GM12873 (cell line): ENCODE data around the gene CCNDBP1.

ENCODE experiments used
- CTCF ChIP-seq: IDR thresholded peaks from 2 replicates; pipeline ENCODE4 v1.5.1; 2012; ENCODE audit warnings: low read depth, mild to moderate bottlenecking, moderate library complexity, low read length, control low read depth; ENCODE audit not compliant: insufficient read depth; ENCODE audit errors: missing control alignments

The CCNDBP1 gene

GRCh38 chr15:43210172-43210745, 25.1 kb downstream of the CCNDBP1 start:
- no peak for TF ChIP-seq CTCF

- TF ChIP-seq CTCF: no peak
Measured at GRCh38 chr15:43210807-43211206, 25.6 kb downstream of the CCNDBP1 start.

- no peak for TF ChIP-seq CTCF
Measured at GRCh38 chr15:43211224-43211735, 26.1 kb downstream of the CCNDBP1 start.

- no peak for TF ChIP-seq CTCF
Measured at GRCh38 chr15:43212299-43212698, 27.1 kb downstream of the CCNDBP1 start.

- no peak for TF ChIP-seq CTCF
Measured at GRCh38 chr15:43212951-43213350, 27.7 kb downstream of the CCNDBP1 start.

GRCh38 chr15:43213466-43213865, 28.3 kb downstream of the CCNDBP1 start:
- TF ChIP-seq CTCF: no peak

- TF ChIP-seq CTCF: no peak
Measured at GRCh38 chr15:43214169-43214568, 29.0 kb downstream of the CCNDBP1 start.
